CD4-positive, alpha-beta T cell treated with Interferon alpha-2 for 1 hour (primary cell): ENCODE results near the gene WDPCP.
"Not testable (repeated sequence)": the region's sequence is repeated elsewhere in the genome, so short reads cannot be mapped to it uniquely, and the experiment has no call there.

ENCODE experiments used
- DNase-seq, 2 donors: peaks; one replicate each; pipeline ENCODE4 v3.0.0-alpha.2; 2020 to 2022

The WDPCP gene

GRCh38 chr2:63539416-63540162, 48.7 kb downstream of the WDPCP start:
- DNase-seq: no peak

- no peak for DNase-seq
Observed at GRCh38 chr2:63538390-63538789, 49.9 kb downstream of the WDPCP start.

- no peak for DNase-seq
Observed at GRCh38 chr2:63537306-63537705, 51.0 kb downstream of the WDPCP start.

GRCh38 chr2:63530704-63531279, 57.5 kb downstream of the WDPCP start:
- no peak for DNase-seq

- no peak for DNase-seq
Observed at GRCh38 chr2:63525905-63526304, 62.4 kb downstream of the WDPCP start.

- DNase-seq: no peak
Observed at GRCh38 chr2:63522950-63523349, 65.3 kb downstream of the WDPCP start.

- no peak for DNase-seq
Observed at GRCh38 chr2:63520793-63521192, 67.5 kb downstream of the WDPCP start.

GRCh38 chr2:63514781-63515180, 73.5 kb downstream of the WDPCP start:
- DNase-seq: no peak

GRCh38 chr2:63514237-63514716, 74.0 kb downstream of the WDPCP start:
- DNase-seq: no peak

- no peak for DNase-seq
Observed at GRCh38 chr2:63506320-63506719, 82.0 kb downstream of the WDPCP start.

- no peak for DNase-seq
Observed at GRCh38 chr2:63503818-63504217, 84.5 kb downstream of the WDPCP start.

- DNase-seq: no peak
Observed at GRCh38 chr2:63500398-63500797, 87.9 kb downstream of the WDPCP start.

GRCh38 chr2:63497576-63497975, 90.7 kb downstream of the WDPCP start:
- DNase-seq: no peak

- DNase-seq: no peak
Observed at GRCh38 chr2:63494968-63495367, 93.3 kb downstream of the WDPCP start.

- DNase-seq: no peak
Observed at GRCh38 chr2:63494100-63494499, 94.2 kb downstream of the WDPCP start.

- no peak for DNase-seq
Observed at GRCh38 chr2:63488118-63488713, 100.1 kb downstream of the WDPCP start.

- DNase-seq: no peak
Observed at GRCh38 chr2:63486861-63487290, 101.4 kb downstream of the WDPCP start.

- no peak for DNase-seq
Observed at GRCh38 chr2:63484901-63485300, 103.4 kb downstream of the WDPCP start.

- no peak for DNase-seq
Observed at GRCh38 chr2:63484481-63484880, 103.8 kb downstream of the WDPCP start.

GRCh38 chr2:63477686-63478085, 110.6 kb downstream of the WDPCP start:
- no peak for DNase-seq

- DNase-seq: not testable (repeated sequence)
Observed at GRCh38 chr2:63469313-63469712, 119.0 kb downstream of the WDPCP start.

- no peak for DNase-seq
Observed at GRCh38 chr2:63465633-63466032, 122.6 kb downstream of the WDPCP start.

- DNase-seq: no peak
Observed at GRCh38 chr2:63463142-63463541, 125.1 kb downstream of the WDPCP start.

GRCh38 chr2:63446658-63447057, 141.6 kb downstream of the WDPCP start:
- DNase-seq: no peak
